T-cell (primary cell): ENCODE measurements around the gene MCU. TPM values are rescaled to one million over a fixed set of nuclear protein-coding genes. Genes with fewer than 3 reads are reported as not detected.

Experiments
- ATAC-seq, 4 experiments: fragments of 200-7000 bp in 3 of 4; fragments of 150-1000 bp in 1 of 4; cut with Tn5 transposase; replicated peaks in 1 of 4; 1 replicate in 3 of 4; 2 replicates in 1 of 4; pipeline ENCODE4 v1.10.0; 2021; ENCODE audit warnings: moderate library complexity in 3 of 4, mild to moderate bottlenecking in 2 of 4, moderate number of reproducible peaks in 1 of 4
- CTCF ChIA-PET, 2 donors: fragments of 300-600 bp; sonication (Branson Sonifier 250); formaldehyde crosslinking; loops; one replicate each; lab custom pipeline; 2022; ENCODE audit warnings: antibody characterized with exemption in 2 of 2; lab: Charles Lee
- POLR2A ChIA-PET, 2 donors: fragments of 300-600 bp; sonication (Branson Sonifier 250); formaldehyde crosslinking; loops; one replicate each; lab custom pipeline; 2022; ENCODE audit warnings: antibody characterized with exemption in 2 of 2; lab: Charles Lee
- DNase-seq, 35 experiments: peaks; one replicate each; pipeline versions ENCODE4 v3.0.0 to v3.0.0-alpha.2; 2013 to 2023
- H3K27ac ChIP-seq: one replicate; pipeline ENCODE4 v1.5.1; 2013; ENCODE audit warnings: low read length
- H3K27me3 ChIP-seq, 2 experiments: replicated peaks in 1 of 2; 1 replicate in 1 of 2; 2 replicates in 1 of 2; pipeline versions ENCODE4 v1.6.1 to v1.7.0; 2013; ENCODE audit warnings: low read length in 1 of 2, mixed read lengths in 1 of 2; ENCODE audit not compliant: control insufficient read depth in 2 of 2, insufficient read depth in 2 of 2; ENCODE audit errors: extremely low read depth in 1 of 2
- H3K36me3 ChIP-seq, 2 donors: 1 replicate in 1 of 2; 2 replicates in 1 of 2; pipeline versions ENCODE4 v1.6.1 to v1.7.0; 2013; ENCODE audit warnings: low read length in 1 of 2; ENCODE audit not compliant: control insufficient read depth in 2 of 2, insufficient read depth in 1 of 2; ENCODE audit errors: extremely low read depth in 1 of 2
- H3K4me1 ChIP-seq, 2 experiments: 1 replicate in 1 of 2; 2 replicates in 1 of 2; pipeline versions ENCODE4 v1.6.1 to v1.7.0; 2013; ENCODE audit warnings: low read length in 2 of 2, mixed read lengths in 1 of 2; ENCODE audit not compliant: insufficient read depth in 2 of 2, control insufficient read depth in 1 of 2; ENCODE audit errors: extremely low read depth in 1 of 2
- H3K4me3 ChIP-seq, 2 donors: 1 replicate in 1 of 2; 2 replicates in 1 of 2; pipeline versions ENCODE4 v1.5.1 to v1.7.0; 2013; ENCODE audit warnings: mild to moderate bottlenecking in 2 of 2, low read length in 1 of 2, moderate library complexity in 1 of 2; ENCODE audit not compliant: control insufficient read depth in 1 of 2; ENCODE audit errors: extremely low read depth in 1 of 2
- H3K9me3 ChIP-seq: 2 replicates; pipeline ENCODE4 v1.7.0; 2013
- H3K27ac Mint-ChIP-seq, 2 donors: one replicate each; pipeline ENCODE4 v1.8.0; 2020 to 2021; ENCODE audit warnings: mild to moderate bottlenecking in 2 of 2, mixed read lengths in 2 of 2
- H3K27me3 Mint-ChIP-seq, 2 donors: one replicate each; pipeline ENCODE4 v1.8.0; 2021 to 2022; ENCODE audit warnings: mixed read lengths in 2 of 2
- H3K36me3 Mint-ChIP-seq: one replicate; pipeline ENCODE4 v1.8.0; 2021; ENCODE audit warnings: mixed read lengths
- H3K4me1 Mint-ChIP-seq, 3 donors: one replicate each; pipeline ENCODE4 v1.8.0; 2020 to 2022; ENCODE audit warnings: mixed read lengths in 3 of 3, mild to moderate bottlenecking in 1 of 3
- H3K4me3 Mint-ChIP-seq, 3 donors: one replicate each; pipeline ENCODE4 v1.8.0; 2020 to 2022; ENCODE audit warnings: mild to moderate bottlenecking in 3 of 3, mixed read lengths in 3 of 3, moderate library complexity in 3 of 3
- H3K9me3 Mint-ChIP-seq, 3 donors: one replicate each; pipeline ENCODE4 v1.8.0; 2020 to 2022; ENCODE audit warnings: mixed read lengths in 3 of 3
- WGBS: methylation state at CpG from one replicate; pipeline ENCODE4 v1.1.5; 2013; ENCODE audit warnings: missing lambda C conversion rate; ENCODE audit not compliant: insufficient coverage; 5-methylcytosine and 5-hydroxymethylcytosine counted together
- total RNA-seq, 35 experiments: library from RNA in 6 of 35; stranded (reverse) in 6 of 35; fragments of 120-200 nt in 1 of 35; gene quantifications; one replicate each; pipeline versions ENCODE4 v1.2.1 to v1.2.4 and lab custom pipeline; 2013 to 2026

Gene MCU
- total RNA-seq, 5 donors from 2014 or later (not counting 1 experiment from before 2014, with no cell fraction given): 10.1 to 13.6 (median 11.6) TPM

GRCh38 chr10:72712136-72712535 is 20.2 kb downstream of the MCU start:
- Histone ChIP-seq H3K4me1 (no peaks in the 10 kb centered on the region), H3K36me3 (peaks cover 0 to 12% of the 10 kb centered on the region in 2 donors), H3K9me3 (no peaks in the 10 kb centered on the region), H3K4me3 (no peak overlapping the region), H3K27ac (no peak overlapping the region), H3K27me3 (no peaks in the 10 kb centered on the region)
- ChIA-PET CTCF (no interaction called here), POLR2A (interaction anchor here in 1 of 2 donors (0.7 kb wide), 1 partner anchor 14 kb away, joined by 6 read pairs; no protein-coding TSS in a partner anchor)
- DNase-seq (no peak), ATAC-seq (no peak)
- 83% methylated on average over 1 of the region's 2 CpGs for WGBS
- H3K27me3 Mint-ChIP-seq: no peaks in the 10 kb centered on the region
- peaks cover 21% of the 10 kb centered on the region for H3K36me3 Mint-ChIP-seq
- no peaks in the 10 kb centered on the region for H3K9me3 Mint-ChIP-seq
- no peak overlapping the region for H3K4me3 Mint-ChIP-seq
- H3K4me1 Mint-ChIP-seq: peaks cover 0 to 4% (median 2%) of the 10 kb centered on the region in 3 donors
- no peak overlapping the region for H3K27ac Mint-ChIP-seq

- no peak overlapping the region for H3K4me3 ChIP-seq
- H3K9me3 ChIP-seq: no peaks in the 10 kb centered on the region
- Mint-ChIP-seq H3K9me3 (no peaks in the 10 kb centered on the region), H3K4me3 (no peak overlapping the region), H3K27me3 (no peaks in the 10 kb centered on the region), H3K36me3 (peaks cover 38% of the 10 kb centered on the region), H3K27ac (no peak overlapping the region), H3K4me1 (peaks cover 0 to 6% (median 0%) of the 10 kb centered on the region in 3 donors)
- H3K4me1 ChIP-seq: no peaks in the 10 kb centered on the region
- POLR2A ChIA-PET: no interaction called here
- H3K27me3 ChIP-seq: no peaks in the 10 kb centered on the region
- 94% methylated on average over 2 of the region's 2 CpGs for WGBS
- CTCF ChIA-PET: interaction anchor here in 1 of 2 donors (0.5 kb wide), 1 partner anchor 359 kb away, joined by 3 read pairs; no protein-coding TSS in a partner anchor
- peaks cover 0 to 14% of the 10 kb centered on the region in 2 donors for H3K36me3 ChIP-seq
- H3K27ac ChIP-seq: no peak overlapping the region
- ATAC-seq: no peak
- no peak for DNase-seq
Measured at GRCh38 chr10:72719941-72720592, 28.1 kb downstream of the MCU start.

GRCh38 chr10:72720814-72721660 is 29.1 kb downstream of the MCU start:
- no peak overlapping the region for H3K4me3 Mint-ChIP-seq
- Histone ChIP-seq H3K27ac (no peak overlapping the region), H3K9me3 (no peaks in the 10 kb centered on the region), H3K36me3 (peaks cover 0 to 6% of the 10 kb centered on the region in 2 donors), H3K4me3 (no peak overlapping the region), H3K4me1 (no peaks in the 10 kb centered on the region), H3K27me3 (no peaks in the 10 kb centered on the region)
- POLR2A ChIA-PET: interaction anchor here in 1 of 2 donors (0.6 kb wide), 1 partner anchor 384 kb away, joined by 3 read pairs; no protein-coding TSS in a partner anchor
- CTCF ChIA-PET: interaction anchor here in 1 of 2 donors (0.5 kb wide), 1 partner anchor 360 kb away, joined by 3 read pairs; no protein-coding TSS in a partner anchor
- DNase-seq: no peak
- peaks cover 0 to 6% (median 0%) of the 10 kb centered on the region in 3 donors for H3K4me1 Mint-ChIP-seq
- peaks cover 29% of the 10 kb centered on the region for H3K36me3 Mint-ChIP-seq
- WGBS: 96% methylated on average over 2 of the region's 4 CpGs
- no peak for ATAC-seq
- H3K27me3 Mint-ChIP-seq: no peaks in the 10 kb centered on the region
- H3K27ac Mint-ChIP-seq: no peak overlapping the region
- no peaks in the 10 kb centered on the region for H3K9me3 Mint-ChIP-seq

- no peak overlapping the region for H3K4me3 ChIP-seq
- Mint-ChIP-seq H3K27me3 (no peaks in the 10 kb centered on the region), H3K4me3 (no peak overlapping the region), H3K27ac (no peak overlapping the region), H3K36me3 (peaks cover 8% of the 10 kb centered on the region), H3K9me3 (no peaks in the 10 kb centered on the region), H3K4me1 (peaks cover 14 to 17% (median 15%) of the 10 kb centered on the region in 3 donors)
- WGBS: 91% methylated on average over 1 of the region's 2 CpGs
- ATAC-seq (no peak), DNase-seq (no peak)
- H3K4me1 ChIP-seq: no peaks in the 10 kb centered on the region
- no peaks in the 10 kb centered on the region for H3K9me3 ChIP-seq
- ChIA-PET CTCF (interaction anchor here in 1 of 2 donors (0.7 kb wide), 1 partner anchor 92 kb away, joined by 4 read pairs; no protein-coding TSS in a partner anchor), POLR2A (interaction anchor here in 1 of 2 donors (0.7 kb wide), 1 partner anchor 28 kb away, joined by 6 read pairs; no protein-coding TSS in a partner anchor)
- H3K36me3 ChIP-seq: no peaks in the 10 kb centered on the region
- H3K27ac ChIP-seq: no peak overlapping the region
- H3K27me3 ChIP-seq: no peaks in the 10 kb centered on the region
Measured at GRCh38 chr10:72727130-72727529, 35.2 kb downstream of the MCU start.

GRCh38 chr10:72728462-72728861 is 36.5 kb downstream of the MCU start:
- Mint-ChIP-seq H3K27me3 (no peaks in the 10 kb centered on the region), H3K4me3 (no peak overlapping the region)

GRCh38 chr10:72729528-72729927 is 37.6 kb downstream of the MCU start:
- DNase-seq: no peak
- Histone ChIP-seq H3K9me3 (no peaks in the 10 kb centered on the region), H3K27ac (no peak overlapping the region), H3K4me1 (no peaks in the 10 kb centered on the region), H3K27me3 (no peaks in the 10 kb centered on the region), H3K4me3 (no peak overlapping the region), H3K36me3 (no peaks in the 10 kb centered on the region)
- H3K4me3 Mint-ChIP-seq: no peak overlapping the region
- POLR2A ChIA-PET: no interaction called here
- H3K4me1 Mint-ChIP-seq: peaks cover 14 to 17% (median 15%) of the 10 kb centered on the region in 3 donors
- no peak overlapping the region for H3K27ac Mint-ChIP-seq
- peaks cover 3% of the 10 kb centered on the region for H3K36me3 Mint-ChIP-seq
- H3K27me3 Mint-ChIP-seq: no peaks in the 10 kb centered on the region
- no peaks in the 10 kb centered on the region for H3K9me3 Mint-ChIP-seq
- CTCF ChIA-PET: interaction anchor here in 1 of 2 donors (0.7 kb wide), 1 partner anchor 36 kb away, joined by 5 read pairs; no protein-coding TSS in a partner anchor
- WGBS: 40% methylated on average over 1 of the region's 3 CpGs
- no peak for ATAC-seq

More at GRCh38 chr10:72728462-72728861, 36.5 kb downstream of the MCU start:
- H3K27ac Mint-ChIP-seq: no peak overlapping the region
- WGBS: no CpG with 5 or more reads among the region's 2 CpGs
- DNase-seq (no peak), ATAC-seq (no peak)
- peaks cover 14 to 17% (median 15%) of the 10 kb centered on the region in 3 donors for H3K4me1 Mint-ChIP-seq
- Histone ChIP-seq H3K27ac (no peak overlapping the region), H3K4me3 (no peak overlapping the region), H3K27me3 (no peaks in the 10 kb centered on the region), H3K36me3 (no peaks in the 10 kb centered on the region), H3K9me3 (no peaks in the 10 kb centered on the region), H3K4me1 (no peaks in the 10 kb centered on the region)
- H3K36me3 Mint-ChIP-seq: peaks cover 8% of the 10 kb centered on the region
- no peaks in the 10 kb centered on the region for H3K9me3 Mint-ChIP-seq
- ChIA-PET CTCF (interaction anchor here (0.6 to 1.2 kb wide), 3 partner anchors 9 to 179 kb away, joined by 5 read pairs; no protein-coding TSS in a partner anchor), POLR2A (no interaction called here)
